HG03039 (cell line): ENCODE measurements around the gene C1QC.

Experiments
- ATAC-seq: cut with Tn5 transposase; IDR thresholded peaks from one replicate; pipeline ENCODE4 v1.9.1; 2021; ENCODE audit warnings: mild to moderate bottlenecking, moderate library complexity; ENCODE audit not compliant: unreplicated experiment

The C1QC gene

GRCh38 chr1:22677931-22678896 is 34.8 kb downstream of the C1QC start:
- no peak for ATAC-seq

- no peak for ATAC-seq
Observed at GRCh38 chr1:22680726-22681125, 37.3 kb downstream of the C1QC start.

GRCh38 chr1:22681556-22682276 is 38.3 kb downstream of the C1QC start:
- no peak for ATAC-seq

- ATAC-seq, result no peak
Observed at GRCh38 chr1:22683547-22683946, 40.1 kb downstream of the C1QC start.

GRCh38 chr1:22685591-22686059 is 42.2 kb downstream of the C1QC start:
- ATAC-seq, result no peak

- ATAC-seq, result no peak
Observed at GRCh38 chr1:22687191-22687590, 43.8 kb downstream of the C1QC start.

- ATAC-seq, result no peak
Observed at GRCh38 chr1:22688466-22688865, 45.0 kb downstream of the C1QC start.

GRCh38 chr1:22689505-22689904 is 46.1 kb downstream of the C1QC start:
- no peak for ATAC-seq

- no peak for ATAC-seq
Observed at GRCh38 chr1:22691031-22691753, 47.8 kb downstream of the C1QC start.

GRCh38 chr1:22694172-22694571 is 50.7 kb downstream of the C1QC start:
- no peak for ATAC-seq

- ATAC-seq, result no peak
Observed at GRCh38 chr1:22696610-22697009, 53.2 kb downstream of the C1QC start.
